ENCODE measurements around the gene IGFL3. TPM values are rescaled to one million over a fixed set of nuclear protein-coding genes. Genes with fewer than 3 reads are reported as not detected.

The IGFL3 gene
- total RNA-seq, 1 donor from 2014 or later, result not detected

DNA sequence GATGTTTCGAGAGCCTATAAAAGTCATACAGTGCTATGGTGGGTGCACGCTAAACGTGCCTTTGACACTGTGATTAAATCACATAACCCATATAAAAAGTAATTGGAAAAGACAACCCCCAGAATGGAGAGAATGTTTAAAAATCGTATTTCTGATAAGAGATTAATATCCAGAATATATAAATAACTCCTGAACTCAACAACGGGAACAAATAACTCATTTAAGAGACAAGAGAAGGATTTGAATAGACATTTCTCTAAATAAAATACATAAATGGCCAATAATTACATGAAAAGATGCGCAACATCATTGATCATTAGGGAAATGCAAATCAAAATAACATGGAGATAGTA is 46.7 kb downstream of the IGFL3 start:
- H3K27me3 Mint-ChIP-seq (ENCODE audit: unreplicated experiment), result peaks cover under 1% of the 10 kb centered on the region
- no peaks in the 10 kb centered on the region for H3K36me3 Mint-ChIP-seq (ENCODE audit: unreplicated experiment)
- H3K4me1 Mint-ChIP-seq (ENCODE audit: low read depth, unreplicated experiment), result no peaks in the 10 kb centered on the region
- H3K27ac Mint-ChIP-seq (ENCODE audit: unreplicated experiment), result no peak overlapping the region
- no peak overlapping the region for H3K4me3 Mint-ChIP-seq (ENCODE audit: unreplicated experiment)
- H3K9me3 Mint-ChIP-seq (ENCODE audit: unreplicated experiment), result peaks cover 4% of the 10 kb centered on the region
- DNase-seq, result no peak
- TF ChIP-seq, protein P1, sequence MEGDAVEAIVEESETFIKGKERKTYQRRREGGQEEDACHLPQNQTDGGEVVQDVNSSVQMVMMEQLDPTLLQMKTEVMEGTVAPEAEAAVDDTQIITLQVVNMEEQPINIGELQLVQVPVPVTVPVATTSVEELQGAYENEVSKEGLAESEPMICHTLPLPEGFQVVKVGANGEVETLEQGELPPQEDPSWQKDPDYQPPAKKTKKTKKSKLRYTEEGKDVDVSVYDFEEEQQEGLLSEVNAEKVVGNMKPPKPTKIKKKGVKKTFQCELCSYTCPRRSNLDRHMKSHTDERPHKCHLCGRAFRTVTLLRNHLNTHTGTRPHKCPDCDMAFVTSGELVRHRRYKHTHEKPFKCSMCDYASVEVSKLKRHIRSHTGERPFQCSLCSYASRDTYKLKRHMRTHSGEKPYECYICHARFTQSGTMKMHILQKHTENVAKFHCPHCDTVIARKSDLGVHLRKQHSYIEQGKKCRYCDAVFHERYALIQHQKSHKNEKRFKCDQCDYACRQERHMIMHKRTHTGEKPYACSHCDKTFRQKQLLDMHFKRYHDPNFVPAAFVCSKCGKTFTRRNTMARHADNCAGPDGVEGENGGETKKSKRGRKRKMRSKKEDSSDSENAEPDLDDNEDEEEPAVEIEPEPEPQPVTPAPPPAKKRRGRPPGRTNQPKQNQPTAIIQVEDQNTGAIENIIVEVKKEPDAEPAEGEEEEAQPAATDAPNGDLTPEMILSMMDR (IDR thresholded peaks at IDR 0.05; ENCODE audit: partially characterized antibody, unreplicated experiment), result no peak

GRCh38 chr19:46076951-46077814 is 47.3 kb downstream of the IGFL3 start:
- H3K36me3 Mint-ChIP-seq (ENCODE audit: unreplicated experiment), result no peaks in the 10 kb centered on the region
- H3K9me3 Mint-ChIP-seq (ENCODE audit: unreplicated experiment), result peaks cover 4% of the 10 kb centered on the region
- H3K27me3 Mint-ChIP-seq (ENCODE audit: unreplicated experiment), result peaks cover 3% of the 10 kb centered on the region
- no peaks in the 10 kb centered on the region for H3K4me1 Mint-ChIP-seq (ENCODE audit: low read depth, unreplicated experiment)
- peak; percentile 78 for DNase-seq
- H3K4me3 Mint-ChIP-seq (ENCODE audit: unreplicated experiment), result peak overlapping the region; percentile 90
- TF ChIP-seq, protein P1 (IDR thresholded peaks at IDR 0.05; ENCODE audit: partially characterized antibody, unreplicated experiment), result peak; percentile 73
- H3K27ac Mint-ChIP-seq (ENCODE audit: unreplicated experiment), result no peak overlapping the region

- no peaks in the 10 kb centered on the region for H3K4me1 Mint-ChIP-seq (ENCODE audit: low read depth, unreplicated experiment)
- DNase-seq, result no peak
- peaks cover 5% of the 10 kb centered on the region for H3K27me3 Mint-ChIP-seq (ENCODE audit: unreplicated experiment)
- peaks cover 4% of the 10 kb centered on the region for H3K9me3 Mint-ChIP-seq (ENCODE audit: unreplicated experiment)
- no peak overlapping the region for H3K4me3 Mint-ChIP-seq (ENCODE audit: unreplicated experiment)
- no peak overlapping the region for H3K27ac Mint-ChIP-seq (ENCODE audit: unreplicated experiment)
- peaks cover under 1% of the 10 kb centered on the region for H3K36me3 Mint-ChIP-seq (ENCODE audit: unreplicated experiment)
- TF ChIP-seq, protein P1 (IDR thresholded peaks at IDR 0.05; ENCODE audit: partially characterized antibody, unreplicated experiment), result peak; percentile 16
These were observed 48.2 kb downstream of the IGFL3 start for GRCh38 chr19:46076031-46076880.

DNA sequence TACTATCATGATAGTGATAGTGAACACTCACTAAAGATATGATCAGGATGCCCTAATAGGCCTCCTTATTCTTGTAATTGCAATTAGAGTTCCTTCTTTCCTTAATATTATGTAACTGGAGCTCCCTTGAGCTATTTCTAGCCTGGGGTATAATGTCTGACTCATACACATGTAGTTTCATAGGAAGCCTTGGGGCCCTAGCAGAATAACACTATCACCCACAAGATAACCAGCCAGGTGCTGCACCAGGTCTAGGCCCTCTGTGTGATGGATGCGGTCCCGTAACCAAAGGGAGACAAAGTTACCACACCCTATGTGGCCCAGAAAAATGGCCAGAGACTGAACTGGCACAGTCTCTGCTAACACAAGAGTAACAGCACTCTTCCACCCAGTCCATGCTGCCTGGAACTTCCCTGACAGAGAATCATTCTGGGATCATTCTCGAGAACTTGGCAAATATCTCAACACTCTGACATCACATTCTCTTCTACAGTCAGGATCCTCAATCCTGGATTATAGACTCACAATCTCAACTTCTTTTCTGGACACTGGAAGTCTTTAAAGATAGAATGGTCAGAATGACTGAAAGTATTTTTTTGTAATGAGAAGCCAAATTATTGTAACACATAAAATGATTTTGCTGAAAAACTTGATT is 51.1 kb downstream of the IGFL3 start:
- DNase-seq, result no peak
- Mint-ChIP-seq H3K27ac (ENCODE audit: unreplicated experiment) (no peak overlapping the region), H3K9me3 (ENCODE audit: unreplicated experiment) (peaks cover 2% of the 10 kb centered on the region), H3K4me3 (ENCODE audit: unreplicated experiment) (no peak overlapping the region), H3K27me3 (ENCODE audit: unreplicated experiment) (peaks cover 5% of the 10 kb centered on the region), H3K36me3 (ENCODE audit: unreplicated experiment) (peaks cover 5% of the 10 kb centered on the region), H3K4me1 (ENCODE audit: low read depth, unreplicated experiment) (no peaks in the 10 kb centered on the region)
- TF ChIP-seq, protein P1 (IDR thresholded peaks at IDR 0.05; ENCODE audit: partially characterized antibody, unreplicated experiment), result no peak

Other genes with a start within 250 kb of the IGFL3 start
- 19.2 TPM for gene IRF2BP1, start 238.5 kb downstream of the IGFL3 start, total RNA-seq (ENCODE audit: unreplicated experiment)
- gene MYPOP, start 222.1 kb downstream of the IGFL3 start, total RNA-seq (ENCODE audit: unreplicated experiment), result 7.1 TPM
- not detected for gene NANOS2, start 209.9 kb downstream of the IGFL3 start, total RNA-seq (ENCODE audit: unreplicated experiment)
- gene NOVA2, start 150.8 kb downstream of the IGFL3 start, total RNA-seq (ENCODE audit: unreplicated experiment), result 163 TPM
- gene CCDC61, start 129.2 kb downstream of the IGFL3 start, total RNA-seq (ENCODE audit: unreplicated experiment), result 33.5 TPM
- not detected for gene PGLYRP1, start 101.6 kb downstream of the IGFL3 start, total RNA-seq (ENCODE audit: unreplicated experiment)
- gene IGFL4, start 83.7 kb downstream of the IGFL3 start, total RNA-seq (ENCODE audit: unreplicated experiment), result 0.20 TPM
- not detected for gene IGFL2, start 23.6 kb upstream of the IGFL3 start, total RNA-seq (ENCODE audit: unreplicated experiment)
- gene IGFL1, start 105.1 kb upstream of the IGFL3 start, total RNA-seq (ENCODE audit: unreplicated experiment), result not detected
- gene HIF3A, start 172.4 kb upstream of the IGFL3 start, total RNA-seq (ENCODE audit: unreplicated experiment), result 4.4 TPM
- 85.8 TPM for gene PPP5C, start 222.4 kb upstream of the IGFL3 start, total RNA-seq (ENCODE audit: unreplicated experiment)